Loucy (cell line): ENCODE measurements around the gene THEMIS.

ENCODE experiments used
- CTCF ChIP-seq: fragments of 200-600 bp; sonication (generic); conservative IDR thresholded peaks from 2 replicates; pipeline ENCODE4 v1.5.1; 2014; ENCODE audit warnings: mild to moderate bottlenecking, antibody characterized with exemption, low read length
- EZH2phosphoT487 ChIP-seq: fragments of 200-600 bp; IDR thresholded peaks from 2 replicates; pipeline ENCODE4 v1.6.1; 2018; ENCODE audit warnings: antibody characterized with exemption, mild to moderate bottlenecking, moderate library complexity, borderline replicate concordance

GRCh38 chr6:127912914-127913313, 12.1 kb upstream of the THEMIS start:
- no peak for TF ChIP-seq CTCF
- TF ChIP-seq EZH2phosphoT487, result no peak
